Astrocyte of the cerebellum (primary cell): ENCODE data around the gene CIC.
A peak's percentile ranks its signal among the peaks of the same experiment; 100 is the strongest.

Experiments
- DNase-seq: peaks from one replicate; pipeline ENCODE4 v3.0.0-alpha.2; 2011; ENCODE audit warnings: low read depth
- H3K4me3 ChIP-seq: 2 replicates; pipeline ENCODE4 v1.5.1; 2011; ENCODE audit warnings: mild to moderate bottlenecking, low read depth, low read length, moderate library complexity
- CTCF ChIP-seq: IDR thresholded peaks from 2 replicates; pipeline ENCODE4 v1.5.1; 2012; ENCODE audit warnings: low read length, low read depth, moderate library complexity, mild to moderate bottlenecking; ENCODE audit errors: missing control alignments
- in situ Hi-C: cut with HindIII; loops from 2 replicates; pipeline ENCODE4 v1.10.0; 2017; ENCODE audit warnings: low sequenced_read_pairs

CIC gene

DNA sequence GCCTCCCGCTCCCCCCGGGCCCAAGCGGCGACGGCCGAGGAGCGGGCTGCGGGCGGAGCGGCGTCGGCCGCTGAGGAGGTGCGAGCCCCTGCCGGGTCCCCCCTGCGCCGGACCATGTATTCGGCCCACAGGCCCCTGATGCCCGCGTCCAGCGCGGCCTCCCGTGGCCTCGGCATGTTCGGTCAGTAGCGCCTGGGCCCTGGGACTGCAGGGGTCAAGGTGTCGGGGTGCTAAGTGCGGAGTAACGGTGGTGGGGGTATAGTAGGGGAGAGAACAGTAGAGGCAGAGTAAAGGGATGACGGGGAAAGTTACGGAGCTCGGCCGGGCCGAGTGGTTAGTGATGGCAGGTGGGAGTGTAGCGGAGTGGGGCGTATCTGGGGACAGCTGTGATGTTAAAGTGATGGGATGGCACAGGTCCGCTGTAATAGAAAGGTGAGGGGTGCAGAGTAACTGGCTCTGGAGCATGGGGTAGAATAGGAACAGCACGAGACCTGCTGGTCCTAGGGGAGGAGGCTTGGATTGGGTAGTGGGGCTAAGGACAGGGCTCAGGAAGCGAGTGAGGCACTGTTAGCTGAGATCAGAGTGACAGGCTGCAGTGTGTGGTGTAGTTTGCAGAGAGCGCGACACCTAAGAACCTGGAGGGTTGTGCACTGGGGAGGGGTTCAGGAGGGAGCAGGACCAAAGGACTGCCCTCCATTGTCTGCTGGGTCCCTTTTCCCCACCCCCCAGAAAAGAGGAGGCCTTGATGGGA lies 15.7 kb downstream of the CIC start:
- in situ Hi-C loops, result no loop called here
- H3K4me3 ChIP-seq, result peak overlapping the region; percentile 75
- no peak for DNase-seq
- no peak for TF ChIP-seq CTCF

DNA sequence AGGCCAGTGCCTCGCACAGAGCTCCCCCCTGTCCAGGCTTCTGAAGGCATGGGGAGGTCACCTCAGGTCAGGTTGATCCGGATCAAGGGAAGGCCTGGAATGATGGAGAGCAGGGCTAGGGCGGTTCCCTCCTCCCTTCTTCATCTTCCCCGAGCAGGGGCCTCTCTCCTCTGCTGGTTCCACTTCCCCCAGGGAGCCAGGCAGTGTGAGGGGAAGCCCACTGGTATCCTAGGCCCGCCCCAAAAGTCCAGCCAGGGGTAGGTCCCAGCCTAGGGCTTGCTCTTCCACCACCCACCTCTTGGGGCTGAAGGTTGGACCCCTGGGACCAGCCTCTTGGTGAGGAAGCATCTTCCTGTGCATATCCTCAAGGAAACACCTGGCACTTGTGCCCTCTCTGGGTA lies 16.5 kb downstream of the CIC start:
- no peak for TF ChIP-seq CTCF
- peak overlapping the region; percentile 75 for H3K4me3 ChIP-seq
- DNase-seq, result no peak
- in situ Hi-C loops, result no loop called here

- peak overlapping the region; percentile 75 for H3K4me3 ChIP-seq
- no peak for TF ChIP-seq CTCF
- in situ Hi-C loops, result no loop called here
- no peak for DNase-seq
Measured at GRCh38 chr19:42285988-42286348, 16.9 kb downstream of the CIC start.

GRCh38 chr19:42286349-42287016 lies 17.4 kb downstream of the CIC start:
- no peak for TF ChIP-seq CTCF
- in situ Hi-C loops, result no loop called here
- no peak for DNase-seq
- H3K4me3 ChIP-seq, result peak overlapping the region; percentile 75

GRCh38 chr19:42287017-42287826 lies 18.2 kb downstream of the CIC start:
- in situ Hi-C loops, result no loop called here
- TF ChIP-seq CTCF, result no peak
- no peak overlapping the region for H3K4me3 ChIP-seq
- DNase-seq, result no peak

GRCh38 chr19:42287827-42288107 lies 18.7 kb downstream of the CIC start:
- in situ Hi-C loops, result no loop called here
- no peak for TF ChIP-seq CTCF

More at GRCh38 chr19:42287827-42288107, 18.7 kb downstream of the CIC start:
- no peak for DNase-seq
- H3K4me3 ChIP-seq, result no peak overlapping the region
